Measurements from ENCODE around the gene TP53TG5.

GRCh38 chr20:45367126-45367525 lies 11.0 kb downstream of the TP53TG5 start:
- TF ChIP-seq CTCF (IDR thresholded peaks at IDR 0.05) (no peak), POLR2A (IDR thresholded peaks at IDR 0.05) (no peak)

All from esophagus squamous epithelium (tissue), 4 donors.